K562 (cell line): Measurements from ENCODE around the gene AKT3. TPM values are rescaled to one million over a fixed set of nuclear protein-coding genes. Genes with fewer than 3 reads are reported as not detected.
A peak's percentile ranks its signal among the peaks of the same experiment; 100 is the strongest.

Source experiments
- ATAC-seq: fragments of 200-7000 bp; cut with Tn5 transposase; 3 replicates; pipeline ENCODE4 v1.9.1; 2020; ENCODE audit warnings: moderate library complexity
- BruUV-seq: library from RNA; stranded (reverse); fragments of 400-500 nt; replicated peaks from 2 replicates; lab custom pipeline; 2021; lab: Mats Ljungman, UMichigan
- CTCF ChIA-PET: fragments of 300-600 bp; formaldehyde crosslinking; extraction: SDS; loops from one replicate; lab custom pipeline; 2021; ENCODE audit warnings: low intra/inter-chr PET ratio; lab: Yijun Ruan, JAX
- POLR2A ChIA-PET: fragments of 300-600, 350-650 bp; sonication (Branson Sonifier 250); formaldehyde crosslinking; extraction: SDS; loops from one replicate; lab custom pipeline; 2021; ENCODE audit warnings: antibody characterized with exemption, inconsistent platforms; lab: Yijun Ruan, JAX
- DNase-seq, 4 experiments: peaks; one replicate each; pipeline versions ENCODE4 v3.0.0 to v3.0.0-alpha.2; 2011 to 2018; ENCODE audit warnings: low spot score in 3 of 4, mixed read lengths in 3 of 4; ENCODE audit errors: extremely low read depth in 1 of 4
- FAIRE-seq: peaks from 2 replicates; lab custom pipeline; 2011; peaks lifted over from hg19 to GRCh38; lab: Jason Lieb, UNC
- H2AFZ ChIP-seq: 2 replicates; pipeline ENCODE4 v1.6.0; 2011; ENCODE audit warnings: low read depth, low read length, control low read depth, inconsistent platforms
- H3K27ac ChIP-seq: fragments of 200-600 bp; 3 replicates; pipeline ENCODE4 v1.8.0; 2011; ENCODE audit warnings: low read depth, mild to moderate bottlenecking, control low read depth, inconsistent platforms, low read length, moderate library complexity, mixed read lengths; ENCODE audit errors: extremely low read depth
- H3K27me3 ChIP-seq, 2 experiments: fragments of 300-600 bp in 1 of 2; 2 replicates in 1 of 2; 3 replicates in 1 of 2; pipeline versions ENCODE4 v1.6.0 to v1.8.0; 2011; ENCODE audit warnings: inconsistent platforms in 2 of 2, low read length in 2 of 2, mild to moderate bottlenecking in 1 of 2, mixed read lengths in 1 of 2, moderate library complexity in 1 of 2; ENCODE audit not compliant: control insufficient read depth in 2 of 2, insufficient read depth in 2 of 2
- H3K36me3 ChIP-seq: fragments of 300-600 bp; 3 replicates; pipeline ENCODE4 v1.8.0; 2011; ENCODE audit warnings: mild to moderate bottlenecking, low read length, inconsistent platforms; ENCODE audit not compliant: control insufficient read depth, insufficient read depth
- H3K4me1 ChIP-seq, 2 experiments: fragments of 200-600 bp in 1 of 2; replicated peaks in 1 of 2; 2 replicates in 1 of 2; 3 replicates in 1 of 2; pipeline versions ENCODE4 v1.5.1 to v1.8.0; 2011; ENCODE audit warnings: inconsistent platforms in 2 of 2, low read length in 2 of 2, mild to moderate bottlenecking in 1 of 2, mixed read lengths in 1 of 2, moderate library complexity in 1 of 2; ENCODE audit not compliant: control insufficient read depth in 2 of 2, insufficient read depth in 2 of 2
- H3K4me2 ChIP-seq: 2 replicates; pipeline ENCODE4 v1.6.1; 2011; ENCODE audit warnings: low read length, control low read depth, inconsistent platforms, mixed read lengths; ENCODE audit not compliant: insufficient read depth
- H3K4me3 ChIP-seq: fragments of 200-600 bp; sonication (generic), shearing (Covaris generic); 2 replicates; pipeline ENCODE4 v1.5.1; 2016; ENCODE audit warnings: control low read depth, inconsistent platforms
- H3K79me2 ChIP-seq: fragments of 200-600 bp; 3 replicates; pipeline ENCODE4 v1.8.0; 2011; ENCODE audit warnings: low read length, inconsistent platforms; ENCODE audit not compliant: control insufficient read depth, insufficient read depth
- H3K9ac ChIP-seq, 2 experiments: 2 replicates each; pipeline versions ENCODE4 v1.6.0 to v1.6.1; 2011; ENCODE audit warnings: low read depth in 2 of 2, low read length in 2 of 2, control low read depth in 1 of 2, inconsistent platforms in 1 of 2, mild to moderate bottlenecking in 1 of 2, mixed read lengths in 1 of 2; ENCODE audit not compliant: insufficient read depth in 1 of 2
- H3K9me1 ChIP-seq: one replicate; pipeline ENCODE4 v1.6.0; 2011; ENCODE audit warnings: inconsistent platforms, mild to moderate bottlenecking, low read length, moderate library complexity; ENCODE audit not compliant: control insufficient read depth, insufficient read depth
- H3K9me3 ChIP-seq: replicated peaks from 2 replicates; pipeline ENCODE4 v1.5.1; 2011; ENCODE audit warnings: low read depth, low read length, inconsistent platforms; ENCODE audit not compliant: control insufficient read depth, insufficient read depth
- H4K20me1 ChIP-seq: replicated peaks from 2 replicates; pipeline ENCODE4 v1.6.1; 2011; ENCODE audit warnings: low read length, inconsistent platforms, mixed read lengths; ENCODE audit not compliant: control insufficient read depth, insufficient read depth
- SMARCC2 ChIP-seq: fragments of 450-650 bp; IDR thresholded peaks from 2 replicates; pipeline ENCODE4 v1.6.1; 2017; ENCODE audit warnings: antibody characterized with exemption, moderate library complexity, mild to moderate bottlenecking, low read depth
- VEZF1 ChIP-seq: fragments of 200-800 bp; sonication (Bioruptor generic); IDR thresholded peaks from 2 replicates; pipeline ENCODE4 v1.6.1; 2017; ENCODE audit warnings: missing genetic modification characterization, missing compliant biosample characterization
- ZNF584 ChIP-seq: fragments of 200-800 bp; sonication (Bioruptor generic); IDR thresholded peaks from 2 replicates; pipeline ENCODE4 v1.6.1; 2016; ENCODE audit warnings: low read depth, mild to moderate bottlenecking, missing genetic modification characterization, missing compliant biosample characterization
- WGBS: fragments of 100-300 bp; shearing (Covaris generic); methylation state at CpG from one replicate; pipeline ENCODE4 v1.1.6; 2016; ENCODE audit warnings: low coverage, mixed read lengths; ENCODE audit not compliant: insufficient coverage; ENCODE audit errors: missing lambda C conversion rate; 5-methylcytosine and 5-hydroxymethylcytosine counted together
- in situ Hi-C: fragments of 300-500 bp; cut with MboI; formaldehyde crosslinking; loops from 4 replicates; pipeline ENCODE4 v1.15.0; 2018; ENCODE audit warnings: inconsistent platforms, mixed read lengths
- intact Hi-C: fragments of 100-400 bp; cut with micrococcal nuclease; formaldehyde crosslinking; loops from 2 replicates; pipeline ENCODE4 v1.14.2; 2022
- polyA plus RNA-seq, 8 experiments: library from polyadenylated mRNA; depleted of rRNA in 4 of 8; stranded (reverse) in 5 of 8; unstranded in 3 of 8; fragments of >200 nt; fragmentation: Nextera tagmentation in 2 of 8; fragmentation: Illumina TruSeq in 1 of 8; extraction: Ambion mirVana in 2 of 8; extraction: Trizol in 1 of 8; gene quantifications; 2 replicates each; pipeline versions ENCODE4 v1.2.1 to v1.2.3, GENCODE V29; 2011 to 2014; ENCODE audit warnings: inconsistent platforms in 1 of 8, missing spikeins in 1 of 8
- total RNA-seq, 7 experiments: library from RNA; depleted of rRNA in 6 of 7; stranded (reverse); fragments of >200 nt in 6 of 7; fragmentation: Illumina TruSeq in 2 of 7; extraction: Trizol in 2 of 7; gene quantifications; 2 replicates each; pipeline versions ENCODE4 v1.2.1 to v1.2.3, GENCODE V29; 2011 to 2021; ENCODE audit warnings: low replicate concordance in 1 of 7
- TF ChIP-seq, protein P1 (sequence below), 3 experiments: fragments of 200-800 bp in 1 of 3; sonication (Bioruptor generic) in 1 of 3; sonication (generic) in 1 of 3; formaldehyde crosslinking in 1 of 3; IDR thresholded peaks; 2 replicates each; pipeline versions ENCODE4 v1.6.1 to v1.8.0; 2016 to 2022; ENCODE audit warnings: mild to moderate bottlenecking in 2 of 3, missing compliant biosample characterization in 2 of 3, missing genetic modification characterization in 2 of 3, missing genetic modification reagents in 1 of 3

AKT3 gene
- total and polyA plus RNA-seq, 9 of the 15 experiments (the other 6 are each of a cell fraction or from before 2014, with no cell fraction given), result 0.04 to 0.54 (median 0.18) TPM; not detected in 1

DNA sequence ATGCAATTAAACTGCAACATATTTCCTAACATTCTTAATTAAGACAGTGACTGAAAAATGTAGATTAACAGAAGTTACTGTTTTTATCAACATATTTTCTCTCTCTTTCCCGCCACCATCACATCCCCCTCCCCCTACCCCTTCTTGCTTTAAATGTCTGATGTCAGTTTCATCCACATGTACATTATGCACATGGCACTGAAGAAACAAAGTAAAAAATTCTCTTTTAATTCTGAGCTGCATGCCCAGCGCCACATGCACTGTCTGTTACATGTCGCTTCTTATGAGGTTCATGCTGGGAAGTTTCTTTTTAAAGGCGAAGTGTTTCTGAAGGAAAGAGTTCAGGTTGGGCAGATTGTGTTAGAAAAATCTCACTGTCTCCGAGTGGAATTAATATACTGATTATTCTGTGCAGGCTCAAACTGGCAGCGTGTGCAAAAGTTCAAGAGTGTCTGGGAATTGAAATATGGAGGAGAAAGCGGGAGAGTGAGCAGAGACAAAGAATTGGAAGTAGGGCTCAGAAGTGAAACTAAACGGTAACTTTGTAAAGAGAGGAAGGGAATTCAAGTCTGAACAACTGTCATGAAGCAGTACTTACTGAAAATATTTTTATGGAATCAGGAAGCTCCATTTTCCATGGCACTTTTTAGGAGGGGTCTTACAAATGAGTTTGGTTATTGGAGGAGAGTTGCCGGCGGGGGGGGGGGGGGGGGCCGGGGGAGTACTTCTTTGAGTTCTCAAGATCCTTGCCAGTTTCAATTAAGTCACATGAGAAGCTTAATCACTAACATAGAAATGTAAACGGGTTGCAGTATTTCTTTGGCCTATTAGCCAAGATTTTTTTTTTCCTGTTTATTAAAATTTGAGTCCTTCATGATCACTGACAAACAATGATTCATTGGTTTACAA, 376.6 kb downstream of the AKT3 start:
- Histone ChIP-seq H3K27me3 (0 out of 5 replicates have a peak, but pooled peaks cover 0 to 12% of the 10 kb centered on the region in 2 experiments), H3K79me2 (no peaks in the 10 kb centered on the region), H4K20me1 (no peaks in the 10 kb centered on the region), H3K27ac (no peak overlapping the region), H3K4me3 (no peak overlapping the region), H3K9ac (no peak overlapping the region), H3K36me3 (no peaks in the 10 kb centered on the region), H3K4me1 (peaks cover 6 to 15% of the 10 kb centered on the region in 2 experiments; a peak in 2 of 5 replicates), H3K9me3 (no peaks in the 10 kb centered on the region), H3K9me1 (peaks cover 5% of the 10 kb centered on the region), H2AFZ (peak overlapping the region; percentile 65), H3K4me2 (no peak overlapping the region)
- intact Hi-C loops (no loop called here), in situ Hi-C loops (no loop called here)
- ChIA-PET CTCF (no interaction called here), POLR2A (interaction anchor here (0.9 kb wide), 1 partner anchor 9 kb away, joined by 3 read pairs; no protein-coding TSS in a partner anchor)
- TF ChIP-seq SMARCC2 (no peak), ZNF584 (CRISPR knock-in tag) (no peak), VEZF1 (CRISPR knock-in tag) (peak; percentile 47)
- TF ChIP-seq, protein P1, sequence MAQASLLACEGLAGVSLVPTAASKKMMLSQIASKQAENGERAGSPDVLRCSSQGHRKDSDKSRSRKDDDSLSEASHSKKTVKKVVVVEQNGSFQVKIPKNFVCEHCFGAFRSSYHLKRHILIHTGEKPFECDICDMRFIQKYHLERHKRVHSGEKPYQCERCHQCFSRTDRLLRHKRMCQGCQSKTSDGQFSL (CRISPR knock-in tag; IDR thresholded peaks at IDR 0.05), result no peak
- TF ChIP-seq, protein P1 (tag; IDR thresholded peaks at IDR 0.05), result peak in 1 of 2 experiments; percentile 50; a peak in 1 of 4 replicates
- FAIRE-seq, result no peak
- no peak for DNase-seq
- ATAC-seq, result no peak
- no TSS peak for BruUV-seq
- 35% methylated on average over 9 of the region's 12 CpGs for whole genome bisulfite sequencing
